GM12878 (cell line): ENCODE data around the gene FBXO17. TPM values are rescaled to one million over a fixed set of nuclear protein-coding genes. Genes with fewer than 3 reads are reported as not detected.

ENCODE experiments used
- ATAC-seq: fragments of 200-7000 bp; cut with Tn5 transposase; 3 replicates; pipeline ENCODE4 v1.9.1; 2020; ENCODE audit warnings: mild to moderate bottlenecking, moderate library complexity
- BruUV-seq: library from RNA; stranded (reverse); fragments of 400-500 nt; replicated peaks from 2 replicates; lab custom pipeline; 2021; lab: Mats Ljungman, UMichigan
- CTCF ChIA-PET: fragments of 300-600 bp; sonication (Branson Sonifier 250); formaldehyde crosslinking; extraction: SDS; loops from one replicate; lab custom pipeline; 2021; ENCODE audit warnings: inconsistent platforms; lab: Yijun Ruan, JAX
- POLR2A ChIA-PET: fragments of 350-600 bp; formaldehyde crosslinking; extraction: SDS; loops from one replicate; lab custom pipeline; 2021; ENCODE audit warnings: inconsistent platforms; lab: Charles Lee
- RAD21 ChIA-PET: fragments of 300-600 bp; sonication (Branson Sonifier 250); formaldehyde crosslinking; loops from one replicate; lab custom pipeline; 2023; ENCODE audit warnings: antibody characterized with exemption; ENCODE audit not compliant: unreplicated experiment; lab: Charles Lee
- SMC1A ChIA-PET: fragments of 300-600 bp; sonication (Branson Sonifier 250); formaldehyde crosslinking; loops from one replicate; lab custom pipeline; 2023; ENCODE audit not compliant: unreplicated experiment, uncharacterized antibody; lab: Charles Lee
- DNase-seq: peaks from one replicate; pipeline ENCODE4 v3.0.0-alpha.2; 2011; ENCODE audit warnings: low read depth, low spot score
- FAIRE-seq: peaks from 3 replicates; lab custom pipeline; 2011; peaks lifted over from hg19 to GRCh38; lab: Jason Lieb, UNC
- H2AFZ ChIP-seq: 2 replicates; pipeline ENCODE4 v1.6.0; 2011; ENCODE audit warnings: low read depth, low read length, control low read depth; ENCODE audit not compliant: control insufficient read depth
- H3K27ac ChIP-seq: 2 replicates; pipeline ENCODE4 v1.5.1; 2011; ENCODE audit warnings: control low read depth; ENCODE audit not compliant: control insufficient read depth, insufficient read depth
- H3K27me3 ChIP-seq, 2 experiments: replicated peaks in 1 of 2; 2 replicates each; pipeline versions ENCODE4 v1.6.0 to v1.6.1; 2011; ENCODE audit warnings: low read length in 1 of 2; ENCODE audit not compliant: control insufficient read depth in 2 of 2, insufficient read depth in 2 of 2
- H3K36me3 ChIP-seq, 2 experiments: 2 replicates each; pipeline ENCODE4 v1.5.1; 2011; ENCODE audit warnings: low read length in 1 of 2; ENCODE audit not compliant: control insufficient read depth in 2 of 2, insufficient read depth in 2 of 2
- H3K4me1 ChIP-seq: 2 replicates; pipeline ENCODE4 v1.6.1; 2011; ENCODE audit warnings: mild to moderate bottlenecking, low read length, moderate library complexity, mixed read lengths; ENCODE audit not compliant: control insufficient read depth, insufficient read depth
- H3K4me2 ChIP-seq: 2 replicates; pipeline ENCODE4 v1.6.0; 2011; ENCODE audit warnings: control low read depth; ENCODE audit not compliant: control insufficient read depth, insufficient read depth
- H3K4me3 ChIP-seq: fragments of 200-600 bp; sonication (generic); 2 replicates; pipeline ENCODE4 v1.5.1; 2016
- H3K79me2 ChIP-seq: 2 replicates; pipeline ENCODE4 v1.6.0; 2011; ENCODE audit warnings: low read length; ENCODE audit not compliant: control insufficient read depth, insufficient read depth
- H3K9ac ChIP-seq: 2 replicates; pipeline ENCODE4 v1.8.0; 2011; ENCODE audit warnings: low read length, control low read depth, mixed read lengths; ENCODE audit not compliant: control insufficient read depth, insufficient read depth
- H3K9me3 ChIP-seq: replicated peaks from 3 replicates; pipeline ENCODE4 v1.5.1; 2011; ENCODE audit warnings: mild to moderate bottlenecking, low read length; ENCODE audit not compliant: control insufficient read depth, insufficient read depth
- H4K20me1 ChIP-seq: 2 replicates; pipeline ENCODE4 v1.6.0; 2011; ENCODE audit not compliant: control insufficient read depth, insufficient read depth
- BACH1 ChIP-seq: fragments of 450-650 bp; IDR thresholded peaks from 2 replicates; pipeline ENCODE4 v1.6.1; 2017; ENCODE audit warnings: mild to moderate bottlenecking, borderline replicate concordance
- BCL11A ChIP-seq: IDR thresholded peaks from 2 replicates; pipeline ENCODE4 v1.6.1; 2011; ENCODE audit warnings: low read depth, low read length
- BRCA1 ChIP-seq: IDR thresholded peaks from 2 replicates; pipeline ENCODE4 v1.6.1; 2011; ENCODE audit warnings: low read depth, low read length, improper control_type of control experiment
- FOXK2 ChIP-seq: fragments of 450-650 bp; IDR thresholded peaks from 2 replicates; pipeline ENCODE4 v1.6.1; 2017; ENCODE audit warnings: mild to moderate bottlenecking, moderate library complexity
- FOXM1 ChIP-seq: IDR thresholded peaks from 2 replicates; pipeline ENCODE4 v1.6.1; 2012; ENCODE audit warnings: low read depth, mild to moderate bottlenecking, inconsistent platforms, low read length, moderate library complexity
- HCFC1 ChIP-seq: fragments of 150-350 bp; IDR thresholded peaks from 2 replicates; pipeline ENCODE4 v1.6.1; 2014; ENCODE audit warnings: low read length
- IKZF1 ChIP-seq: fragments of 450-650 bp; conservative IDR thresholded peaks from 2 replicates; pipeline ENCODE4 v1.6.1; 2017; ENCODE audit warnings: antibody characterized with exemption, mild to moderate bottlenecking
- IKZF2 ChIP-seq, 2 experiments: fragments of 450-650 bp; IDR thresholded peaks; 2 replicates each; pipeline ENCODE4 v1.6.1; 2017; ENCODE audit warnings: mild to moderate bottlenecking in 2 of 2, moderate library complexity in 2 of 2
- JUND ChIP-seq: IDR thresholded peaks from 2 replicates; pipeline ENCODE4 v1.6.1; 2012; ENCODE audit warnings: low read depth, mild to moderate bottlenecking, low read length, improper control_type of control experiment, moderate library complexity
- KDM1A ChIP-seq: fragments of 200-600 bp; sonication (generic); IDR thresholded peaks from 2 replicates; pipeline ENCODE4 v1.6.1; 2016; ENCODE audit warnings: borderline replicate concordance
- MEF2A ChIP-seq: IDR thresholded peaks from 2 replicates; pipeline ENCODE4 v1.6.1; 2011; ENCODE audit warnings: low read depth, mild to moderate bottlenecking, low read length, moderate library complexity; ENCODE audit not compliant: insufficient read depth
- NFYA ChIP-seq: IDR thresholded peaks from 2 replicates; pipeline ENCODE4 v1.6.1; 2011; ENCODE audit warnings: low read depth, mild to moderate bottlenecking, low read length, improper control_type of control experiment, borderline replicate concordance
- RAD51 ChIP-seq: fragments of 450-650 bp; IDR thresholded peaks from 2 replicates; pipeline ENCODE4 v1.6.1; 2016; ENCODE audit warnings: moderate library complexity, mild to moderate bottlenecking, inconsistent platforms
- RBBP5 ChIP-seq: fragments of 200-600 bp; sonication (generic); conservative IDR thresholded peaks from 2 replicates; pipeline ENCODE4 v1.6.1; 2016
- SMAD5 ChIP-seq: IDR thresholded peaks from 2 replicates; pipeline ENCODE4 v1.6.1; 2016; ENCODE audit warnings: antibody characterized with exemption, low read depth
- SPI1 ChIP-seq: IDR thresholded peaks from 2 replicates; pipeline ENCODE4 v1.6.1; 2011; ENCODE audit warnings: low read depth, mild to moderate bottlenecking, low read length, moderate library complexity, borderline replicate concordance; ENCODE audit not compliant: insufficient read depth
- WRNIP1 ChIP-seq: IDR thresholded peaks from 2 replicates; pipeline ENCODE4 v1.6.1; 2011; ENCODE audit warnings: low read depth, low read length, improper control_type of control experiment, borderline replicate concordance
- YY1 ChIP-seq: IDR thresholded peaks from 2 replicates; pipeline ENCODE4 v1.6.1; 2011; ENCODE audit warnings: low read depth, mild to moderate bottlenecking, low read length
- ZNF384 ChIP-seq: IDR thresholded peaks from 2 replicates; pipeline ENCODE4 v1.6.1; 2012; ENCODE audit warnings: low read depth, mild to moderate bottlenecking, low read length, improper control_type of control experiment, borderline replicate concordance
- ZSCAN29 ChIP-seq: fragments of 450-650 bp; IDR thresholded peaks from 2 replicates; pipeline ENCODE4 v1.6.1; 2017; ENCODE audit warnings: mild to moderate bottlenecking, moderate library complexity
- WGBS: methylation state at CpG from one replicate; pipeline ENCODE4 v1.1.6; 2016; ENCODE audit warnings: low lambda C conversion rate; ENCODE audit not compliant: insufficient replicate concordance, insufficient coverage; ENCODE audit errors: missing lambda C conversion rate; 5-methylcytosine and 5-hydroxymethylcytosine counted together
- in situ Hi-C: fragments of 300-500 bp; cut with MboI; formaldehyde crosslinking; loops from 9 replicates; pipeline ENCODE4 v1.14.3; 2018; ENCODE audit warnings: mixed read lengths
- intact Hi-C: fragments of 100-400 bp; cut with micrococcal nuclease; formaldehyde crosslinking; loops from one replicate; pipeline ENCODE4 v1.14.2; 2022; ENCODE audit not compliant: unreplicated experiment
- polyA plus RNA-seq, 11 experiments: library from polyadenylated mRNA; depleted of rRNA in 4 of 11; unstranded in 6 of 11; stranded (reverse) in 5 of 11; fragments of >200 nt; fragmentation: Nextera tagmentation in 4 of 11; fragmentation: Illumina TruSeq in 1 of 11; extraction: Ambion mirVana in 4 of 11; extraction: Trizol in 1 of 11; gene quantifications; 1 replicate in 1 of 11; 2 replicates in 10 of 11; pipeline versions ENCODE4 v1.2.1 to v1.2.3, GENCODE V29; 2011 to 2016; ENCODE audit warnings: inconsistent platforms in 2 of 11, missing spikeins in 2 of 11, low read depth in 1 of 11
- total RNA-seq, 4 experiments: library from RNA; depleted of rRNA in 3 of 4; stranded (reverse); fragments of >200 nt in 3 of 4; fragmentation: Illumina TruSeq in 1 of 4; extraction: Trizol in 1 of 4; gene quantifications; 2 replicates each; pipeline versions ENCODE4 v1.2.1 to v1.2.3, GENCODE V29; 2013 to 2021
- TF ChIP-seq, protein P1 (sequence below): fragments of 450-650 bp; IDR thresholded peaks from 2 replicates; pipeline ENCODE4 v1.6.1; 2016; ENCODE audit warnings: mild to moderate bottlenecking, moderate library complexity, borderline replicate concordance

The FBXO17 gene
- total and polyA plus RNA-seq, 10 of the 15 experiments (the other 5 are each of a cell fraction or from before 2014, with no cell fraction given), result 2.2 to 11.1 (median 5.3) TPM

DNA sequence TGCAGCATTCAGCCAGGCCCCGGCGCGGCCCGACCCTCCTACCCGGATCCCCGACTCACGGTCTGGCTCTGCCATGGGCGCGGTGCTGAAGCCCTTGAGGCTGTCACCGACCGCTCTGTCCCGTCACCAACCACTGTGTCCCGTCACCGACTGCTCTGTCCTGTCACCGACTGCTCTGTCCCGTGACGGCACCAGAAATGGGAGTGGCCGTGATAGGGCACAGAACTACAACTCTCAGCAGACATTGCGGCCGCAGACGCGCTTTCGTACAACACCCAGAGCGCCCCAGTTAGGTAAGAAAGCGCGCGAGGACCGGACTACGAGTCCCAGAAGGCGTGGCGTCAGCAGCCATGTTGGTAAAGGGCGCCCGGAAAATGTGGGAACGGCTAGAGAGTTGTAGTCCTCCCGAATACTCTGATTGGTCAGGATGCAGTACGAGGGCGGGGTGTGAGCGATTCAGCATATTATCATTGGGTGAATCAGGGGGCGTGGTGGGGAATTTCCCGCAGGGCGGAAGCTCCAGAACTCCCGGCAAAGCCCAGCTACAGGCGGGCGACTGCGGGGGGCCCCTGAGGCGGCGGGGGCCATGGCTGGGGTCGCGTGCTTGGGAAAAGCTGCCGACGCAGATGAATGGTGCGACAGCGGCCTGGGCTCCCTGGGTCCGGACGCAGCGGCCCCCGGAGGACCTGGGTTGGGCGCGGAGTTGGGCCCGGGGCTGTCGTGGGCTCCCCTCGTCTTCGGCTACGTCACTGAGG is 75.9 kb downstream of the FBXO17 start, which contains the start of the genes NFKBIB and SIRT2:
Gene NFKBIB, plus strand, starts transcription at position 523 of the 755 bp plus-strand sequence. Its CDS starts 64 bp downstream, at position 587.
Gene SIRT2, minus strand, starts transcription at position 172 of the 755 bp plus-strand sequence. Its CDS starts 97 bp downstream, at position 75.
- BruUV-seq, result no TSS peak
- Histone ChIP-seq H3K4me2 (peak within 1 kb of the TSS; percentile 98), H3K79me2 (peaks cover 22% of the 10 kb centered on the region), H4K20me1 (no peaks in the 10 kb centered on the region), H3K4me1 (peaks cover 5% of the 10 kb centered on the region), H3K9me3 (no peaks in the 10 kb centered on the region; the same call in 2 of the 3 replicates), H3K4me3 (peak within 1 kb of the TSS; percentile 90), H2AFZ (peak within 1 kb of the TSS; percentile 93), H3K9ac (peak within 1 kb of the TSS; percentile 78), H3K27me3 (no peaks in the 10 kb centered on the region), H3K36me3 (peaks cover 1 to 3% of the 10 kb centered on the region in 2 experiments; a peak in 2 of 4 replicates), H3K27ac (peak within 1 kb of the TSS; percentile 75)
- POLR2A ChIA-PET, result interaction anchor here (0.6 to 2.0 kb wide), 11 partner anchors 21 to 525 kb away, joined by 3 to 10 read pairs (median 5); partner anchors contain the start of genes ECH1, EIF3K, HNRNPL and MAP4K1
- under 1% methylated on average over 61 of the region's 64 CpGs for WGBS
- DNase-seq (peak; percentile 99), ATAC-seq (peak; percentile 96), FAIRE-seq (peak; percentile 98)
- CTCF ChIA-PET, result interaction anchor here (0.7 to 3.7 kb wide), 10 partner anchors 12 to 633 kb away, joined by 3 to 50 read pairs (median 4); partner anchors contain the start of genes ECH1, EID2B, FAM98C and MRPS12
- in situ Hi-C loops, result no loop called here
- RAD21 ChIA-PET, result interaction anchor here (0.6 to 2.4 kb wide), 9 partner anchors 22 to 496 kb away, joined by 3 to 20 read pairs (median 4); partner anchors contain the start of genes ECH1, FAM98C, MRPS12 and RINL
- intact Hi-C loops, result loop anchor here (1.0 to 2.0 kb wide), 2 partner anchors 21 to 49 kb away; partner anchors contain the start of gene RINL
- SMC1A ChIA-PET, result interaction anchor here (0.6 to 1.9 kb wide), 6 partner anchors 23 to 998 kb away, joined by 3 to 18 read pairs (median 5); partner anchors contain the start of genes ECH1, MRPS12 and SARS2
- TF ChIP-seq MEF2A (no peak), WRNIP1 (no peak), FOXK2 (no peak; the same call in none of the 2 replicates), FOXM1 (no peak), SMAD5 (peak; percentile 47; the same call in 1 of the 2 replicates), YY1 (peak; percentile 100), ZSCAN29 (no peak), RBBP5 (no peak), KDM1A (no peak), BRCA1 (no peak), RAD51 (no peak), IKZF2 (IDR thresholded peaks at IDR 0.05) (peak; percentile 64 to 72; a peak in 2 of 4 replicates), ZNF384 (no peak), JUND (0 out of 2 replicates have a peak, but pooled peaks have one; percentile 28), BCL11A (no peak), BACH1 (0 out of 2 replicates have a peak, but pooled peaks have one; percentile 63), SPI1 (0 out of 2 replicates have a peak, but pooled peaks have one; percentile 19), IKZF1 (peak; percentile 99), HCFC1 (peak; percentile 99), NFYA (peak; percentile 29; the same call in 1 of the 2 replicates)
- TF ChIP-seq, protein P1, sequence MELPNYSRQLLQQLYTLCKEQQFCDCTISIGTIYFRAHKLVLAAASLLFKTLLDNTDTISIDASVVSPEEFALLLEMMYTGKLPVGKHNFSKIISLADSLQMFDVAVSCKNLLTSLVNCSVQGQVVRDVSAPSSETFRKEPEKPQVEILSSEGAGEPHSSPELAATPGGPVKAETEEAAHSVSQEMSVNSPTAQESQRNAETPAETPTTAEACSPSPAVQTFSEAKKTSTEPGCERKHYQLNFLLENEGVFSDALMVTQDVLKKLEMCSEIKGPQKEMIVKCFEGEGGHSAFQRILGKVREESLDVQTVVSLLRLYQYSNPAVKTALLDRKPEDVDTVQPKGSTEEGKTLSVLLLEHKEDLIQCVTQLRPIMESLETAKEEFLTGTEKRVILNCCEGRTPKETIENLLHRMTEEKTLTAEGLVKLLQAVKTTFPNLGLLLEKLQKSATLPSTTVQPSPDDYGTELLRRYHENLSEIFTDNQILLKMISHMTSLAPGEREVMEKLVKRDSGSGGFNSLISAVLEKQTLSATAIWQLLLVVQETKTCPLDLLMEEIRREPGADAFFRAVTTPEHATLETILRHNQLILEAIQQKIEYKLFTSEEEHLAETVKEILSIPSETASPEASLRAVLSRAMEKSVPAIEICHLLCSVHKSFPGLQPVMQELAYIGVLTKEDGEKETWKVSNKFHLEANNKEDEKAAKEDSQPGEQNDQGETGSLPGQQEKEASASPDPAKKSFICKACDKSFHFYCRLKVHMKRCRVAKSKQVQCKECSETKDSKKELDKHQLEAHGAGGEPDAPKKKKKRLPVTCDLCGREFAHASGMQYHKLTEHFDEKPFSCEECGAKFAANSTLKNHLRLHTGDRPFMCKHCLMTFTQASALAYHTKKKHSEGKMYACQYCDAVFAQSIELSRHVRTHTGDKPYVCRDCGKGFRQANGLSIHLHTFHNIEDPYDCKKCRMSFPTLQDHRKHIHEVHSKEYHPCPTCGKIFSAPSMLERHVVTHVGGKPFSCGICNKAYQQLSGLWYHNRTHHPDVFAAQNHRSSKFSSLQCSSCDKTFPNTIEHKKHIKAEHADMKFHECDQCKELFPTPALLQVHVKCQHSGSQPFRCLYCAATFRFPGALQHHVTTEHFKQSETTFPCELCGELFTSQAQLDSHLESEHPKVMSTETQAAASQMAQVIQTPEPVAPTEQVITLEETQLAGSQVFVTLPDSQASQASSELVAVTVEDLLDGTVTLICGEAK, result peak; percentile 85; the same call in 1 of the 2 replicates
